ENCODE measurements around the gene TMEM123.

GRCh38 chr11:102399189-102399588 lies 53.4 kb downstream of the TMEM123 start:
- TF ChIP-seq EZH2 (IDR thresholded peaks at IDR 0.05; ENCODE audit: borderline replicate concordance, low read depth, low read length, poor library complexity, severe bottlenecking) (no peak), CTCF (conservative IDR thresholded peaks at IDR 0.05; ENCODE audit: low read depth, low read length) (no peak)

Data from A673 (cell line).